ENCODE measurements around the gene NXPE4.

GRCh38 chr11:114569801-114570200, 25.8 kb downstream of the NXPE4 start:
- TF ChIP-seq CTCF (IDR thresholded peaks at IDR 0.05) (no peak), POLR2A (IDR thresholded peaks at IDR 0.05) (no peak)
